AG04449 (cell line): Measurements from ENCODE around the gene KRTAP5-2.

Experiments
- CTCF ChIA-PET: fragments of 350-600 bp; formaldehyde crosslinking; extraction: SDS; loops from one replicate; lab custom pipeline; 2021; ENCODE audit warnings: antibody characterized with exemption; lab: Yijun Ruan, JAX
- POLR2A ChIA-PET: fragments of 400-600, 350-600 bp; formaldehyde crosslinking; extraction: SDS; loops from one replicate; lab custom pipeline; 2020; ENCODE audit warnings: antibody characterized with exemption, inconsistent platforms; lab: Yijun Ruan, JAX
- DNase-seq: peaks from one replicate; pipeline ENCODE4 v3.0.0-alpha.2; 2010; ENCODE audit warnings: low read depth, low spot score
- H3K4me3 ChIP-seq: 2 replicates; pipeline ENCODE4 v1.5.1; 2011; ENCODE audit warnings: low read depth, mild to moderate bottlenecking, control low read depth, low read length
- TF ChIP-seq, protein P1 (sequence below): IDR thresholded peaks from one replicate; pipeline ENCODE4 v1.5.1; 2011; ENCODE audit warnings: mild to moderate bottlenecking, moderate library complexity, low read length, control low read depth, inconsistent platforms; ENCODE audit not compliant: insufficient read depth; ENCODE audit errors: missing control alignments

Gene KRTAP5-2

DNA sequence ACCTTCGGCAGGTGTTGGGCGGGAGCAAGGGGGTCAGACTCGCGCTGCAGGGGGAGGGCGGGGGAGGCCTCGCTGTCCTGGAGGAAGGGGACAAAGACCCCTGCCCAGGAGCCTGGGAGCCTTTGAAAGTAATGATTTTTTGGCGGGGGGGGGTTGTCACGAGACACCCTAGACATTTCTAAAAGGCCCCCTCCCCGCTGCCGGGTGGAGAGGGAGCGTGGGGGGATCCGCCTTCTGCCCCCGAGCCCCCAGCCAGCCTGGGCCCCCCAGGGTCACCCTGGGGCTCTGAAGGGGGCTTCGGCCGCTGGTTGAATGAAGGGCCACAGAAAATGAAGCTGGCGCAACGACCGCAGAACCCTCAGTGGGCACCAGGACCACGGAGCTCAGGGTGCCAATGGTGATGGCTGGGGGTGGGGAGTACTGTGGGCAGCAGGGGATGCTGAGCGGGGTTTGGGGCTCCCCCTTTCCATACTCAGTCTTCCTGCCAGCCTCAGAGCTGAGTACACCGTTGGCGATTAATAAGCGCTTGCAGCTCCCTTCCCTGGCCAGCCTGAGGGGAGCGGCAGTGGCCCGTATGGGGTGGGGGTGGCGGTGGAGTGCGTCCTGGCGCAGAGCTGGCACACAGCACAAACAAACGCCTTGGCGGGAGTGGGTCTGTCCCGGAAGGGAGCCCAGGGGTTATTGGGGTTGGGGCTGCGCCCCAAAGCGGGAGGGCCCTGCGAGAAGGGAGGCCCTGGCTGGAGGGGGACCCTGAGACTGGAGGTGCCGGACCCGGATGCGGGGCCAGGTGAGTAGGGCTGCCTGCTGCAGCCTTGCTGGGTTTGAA, 24.8 kb downstream of the KRTAP5-2 start:
- DNase-seq, result no peak
- TF ChIP-seq, protein P1, sequence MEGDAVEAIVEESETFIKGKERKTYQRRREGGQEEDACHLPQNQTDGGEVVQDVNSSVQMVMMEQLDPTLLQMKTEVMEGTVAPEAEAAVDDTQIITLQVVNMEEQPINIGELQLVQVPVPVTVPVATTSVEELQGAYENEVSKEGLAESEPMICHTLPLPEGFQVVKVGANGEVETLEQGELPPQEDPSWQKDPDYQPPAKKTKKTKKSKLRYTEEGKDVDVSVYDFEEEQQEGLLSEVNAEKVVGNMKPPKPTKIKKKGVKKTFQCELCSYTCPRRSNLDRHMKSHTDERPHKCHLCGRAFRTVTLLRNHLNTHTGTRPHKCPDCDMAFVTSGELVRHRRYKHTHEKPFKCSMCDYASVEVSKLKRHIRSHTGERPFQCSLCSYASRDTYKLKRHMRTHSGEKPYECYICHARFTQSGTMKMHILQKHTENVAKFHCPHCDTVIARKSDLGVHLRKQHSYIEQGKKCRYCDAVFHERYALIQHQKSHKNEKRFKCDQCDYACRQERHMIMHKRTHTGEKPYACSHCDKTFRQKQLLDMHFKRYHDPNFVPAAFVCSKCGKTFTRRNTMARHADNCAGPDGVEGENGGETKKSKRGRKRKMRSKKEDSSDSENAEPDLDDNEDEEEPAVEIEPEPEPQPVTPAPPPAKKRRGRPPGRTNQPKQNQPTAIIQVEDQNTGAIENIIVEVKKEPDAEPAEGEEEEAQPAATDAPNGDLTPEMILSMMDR, result no peak
- H3K4me3 ChIP-seq, result no peak overlapping the region
- ChIA-PET CTCF (interaction anchor here (1.0 to 7.2 kb wide), 13 partner anchors 9 to 532 kb away, joined by 3 to 266 read pairs (median 9); partner anchors contain the start of gene KRTAP5-3), POLR2A (interaction anchor here (0.6 to 1.1 kb wide), 3 partner anchors 8 to 263 kb away, joined by 3 read pairs; no protein-coding TSS in a partner anchor)

DNA sequence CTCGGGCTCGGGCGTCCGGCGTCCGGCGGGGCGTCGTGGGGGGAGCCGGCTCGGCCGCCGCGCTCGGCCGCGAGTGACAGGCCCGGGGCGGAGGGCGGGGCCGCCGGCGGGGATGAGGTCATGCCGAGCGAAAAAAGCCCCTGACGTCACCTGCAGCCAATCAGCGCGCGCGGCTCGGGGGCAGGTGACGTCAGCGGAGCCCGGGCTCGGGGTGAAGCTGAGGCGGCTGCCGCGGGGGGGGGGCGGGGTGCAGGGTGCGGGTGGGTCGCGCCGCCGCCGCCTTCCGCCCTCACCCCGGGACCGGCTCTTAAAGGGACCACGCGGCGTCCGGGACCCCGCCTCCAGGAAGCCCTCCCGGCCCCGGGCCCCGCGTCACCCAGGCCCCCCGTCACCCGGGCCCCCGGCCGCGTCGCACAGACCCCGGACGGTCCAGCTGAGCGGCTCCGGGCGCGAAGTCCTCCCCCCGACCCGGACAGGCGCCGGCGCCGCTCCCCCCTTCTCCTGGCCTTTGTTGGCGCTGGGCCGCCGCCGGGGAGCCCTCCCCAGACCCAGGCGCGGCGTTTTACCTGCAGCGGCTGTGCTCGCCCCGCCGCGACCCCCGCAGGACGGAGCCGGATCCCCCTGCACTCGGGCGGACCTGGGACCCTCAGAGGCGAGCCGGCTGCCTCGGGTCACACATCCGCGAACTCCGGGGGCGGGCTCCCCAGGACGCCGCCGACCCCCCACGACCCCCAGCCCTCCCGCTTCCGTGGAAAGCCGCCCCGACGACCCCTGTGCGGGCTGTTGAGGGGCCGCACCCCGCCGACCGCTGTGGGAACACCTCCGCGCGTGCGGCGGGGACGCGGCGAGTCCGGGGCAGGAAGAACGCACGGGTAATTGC, 25.7 kb downstream of the KRTAP5-2 start, which contains the start of gene DUSP8:
Gene DUSP8 (minus strand): TSS at position 75 of the 880 bp plus-strand sequence. CDS start 6,445 bp downstream, outside the sequence.
- CTCF ChIA-PET, result interaction anchor here (1.0 to 7.2 kb wide), 8 partner anchors 8 to 51 kb away, joined by 3 to 266 read pairs (median 14); no protein-coding TSS in a partner anchor
- H3K4me3 ChIP-seq, result peak within 1 kb of the TSS; percentile 63
- TF ChIP-seq, protein P1, result no peak
- POLR2A ChIA-PET, result interaction anchor here (1.1 kb wide), 1 partner anchor 8 kb away, joined by 3 read pairs; no protein-coding TSS in a partner anchor
- no peak for DNase-seq

DNA sequence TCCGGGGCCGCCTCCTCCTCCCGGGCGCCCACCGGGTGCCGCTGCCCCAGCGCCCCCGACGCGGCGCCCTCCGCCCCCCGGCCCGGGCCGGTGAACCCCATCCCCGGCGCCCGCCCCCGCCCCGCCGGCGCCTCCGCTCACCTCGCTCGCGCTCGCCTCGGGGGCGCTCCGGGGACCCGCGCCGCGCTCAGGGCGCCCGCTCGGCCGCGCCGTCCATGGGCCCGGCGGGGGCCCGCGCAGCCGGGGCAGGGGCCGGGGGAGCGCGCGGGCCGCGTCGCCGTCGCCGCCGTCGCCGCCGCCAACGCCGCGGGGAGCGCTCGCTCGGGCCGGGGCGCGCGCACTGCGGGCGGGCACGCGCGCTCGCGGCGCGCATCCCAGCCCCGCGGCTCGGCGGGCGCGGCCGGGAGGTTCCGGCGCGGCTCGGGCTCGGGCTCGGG, 26.3 kb downstream of the KRTAP5-2 start:
- DNase-seq, result no peak
- TF ChIP-seq, protein P1, result no peak
- peak overlapping the region; percentile 63 for H3K4me3 ChIP-seq
- POLR2A ChIA-PET, result no interaction called here
- CTCF ChIA-PET, result interaction anchor here (1.1 to 3.8 kb wide), 2 partner anchors 14 to 26 kb away, joined by 3 to 19 read pairs; no protein-coding TSS in a partner anchor

DNA sequence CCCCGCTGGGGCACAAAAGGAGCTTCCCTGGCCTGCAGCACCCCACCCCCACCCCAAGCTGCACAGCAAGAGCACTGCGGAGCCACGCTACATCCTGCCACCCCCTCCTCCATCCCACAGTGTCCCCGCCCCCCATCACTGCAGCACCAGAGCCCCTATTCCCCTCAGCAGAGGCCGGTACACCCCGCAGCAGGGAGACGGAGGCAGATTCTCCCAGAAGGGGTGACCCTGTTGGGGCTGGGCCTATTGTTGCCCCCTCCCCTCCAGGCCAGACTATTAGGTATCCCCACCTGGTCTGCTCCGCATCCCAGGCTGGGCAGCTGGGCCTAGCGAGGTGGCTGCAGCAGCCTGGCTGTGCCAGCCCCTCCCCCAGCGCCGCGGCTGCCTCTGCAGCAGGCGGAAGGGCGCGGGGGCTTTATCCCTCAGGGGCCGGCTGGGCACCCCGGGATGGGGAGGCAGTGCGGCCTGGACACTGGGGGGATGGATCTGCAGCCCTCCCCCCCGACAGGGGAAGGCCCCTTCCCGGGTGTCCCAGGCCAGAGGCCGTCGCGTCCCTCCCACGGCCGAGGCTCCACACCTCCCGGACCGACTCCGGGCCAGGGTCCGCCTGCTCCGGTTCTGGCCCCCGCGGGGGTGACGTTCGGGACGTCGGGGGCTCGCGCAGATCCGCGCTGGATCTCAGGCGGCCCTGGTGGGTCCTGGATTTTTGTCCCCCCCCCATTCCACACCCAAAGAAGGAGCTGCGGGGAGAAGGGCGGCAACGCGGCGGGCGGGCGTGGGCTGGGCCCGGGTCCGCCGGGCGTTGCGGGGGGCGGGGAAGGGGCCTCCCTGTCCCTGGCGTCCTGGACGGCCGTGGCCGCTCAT, 27.0 kb downstream of the KRTAP5-2 start:
- no peak for DNase-seq
- peak overlapping the region; percentile 63 for H3K4me3 ChIP-seq
- ChIA-PET CTCF (interaction anchor here (1.1 to 3.8 kb wide), 2 partner anchors 14 to 25 kb away, joined by 3 to 19 read pairs; no protein-coding TSS in a partner anchor), POLR2A (no interaction called here)
- TF ChIP-seq, protein P1, result no peak

DNA sequence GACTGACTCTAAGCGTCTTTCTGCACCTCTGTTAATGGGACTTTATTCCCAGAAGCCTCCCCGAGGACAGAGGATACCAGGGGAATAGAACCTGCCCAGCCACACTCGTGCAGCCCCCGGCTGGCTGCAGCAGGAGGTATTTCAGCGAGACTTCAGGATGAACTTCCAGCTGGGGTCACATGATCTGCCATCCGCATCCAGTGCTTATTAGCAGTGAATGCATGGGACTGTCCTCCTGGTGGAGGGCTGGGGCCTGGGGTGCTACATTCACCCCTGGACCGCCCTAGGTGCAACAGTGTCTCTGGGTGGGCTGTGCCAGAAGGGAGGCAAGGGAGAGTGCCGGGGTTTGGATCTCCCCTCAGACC, 27.6 kb downstream of the KRTAP5-2 start:
- TF ChIP-seq, protein P1, result no peak
- peak overlapping the region; percentile 63 for H3K4me3 ChIP-seq
- CTCF ChIA-PET, result interaction anchor here (3.8 kb wide), 1 partner anchor 24 kb away, joined by 19 read pairs; no protein-coding TSS in a partner anchor
- POLR2A ChIA-PET, result no interaction called here
- DNase-seq, result no peak
